Psoas muscle (tissue), 8 donors: Measurements from ENCODE around the gene GAS6. TPM values are rescaled to one million over a fixed set of nuclear protein-coding genes. Genes with fewer than 3 reads are reported as not detected.

Source experiments
- ATAC-seq, 4 donors: fragments of 200-7000 bp; cut with Tn5 transposase; one replicate each; pipeline ENCODE4 v1.9.1; 2020; ENCODE audit warnings: moderate library complexity in 3 of 4, mild to moderate bottlenecking in 2 of 4
- DNase-seq, 2 donors: peaks; one replicate each; pipeline ENCODE4 v3.0.0-alpha.2; 2020
- H3K27ac ChIP-seq: fragments of 200-600 bp; one replicate; pipeline ENCODE4 v1.8.0; 2022
- H3K27me3 ChIP-seq, 3 donors: fragments of 200-600 bp in 1 of 3; one replicate each; pipeline versions ENCODE4 v1.6.1 to v1.8.0; 2013 to 2022; ENCODE audit warnings: low read length in 2 of 3, mild to moderate bottlenecking in 2 of 3, moderate library complexity in 1 of 3; ENCODE audit not compliant: insufficient read depth in 3 of 3
- H3K36me3 ChIP-seq, 2 donors: fragments of 200-600 bp in 1 of 2; one replicate each; pipeline versions ENCODE4 v1.6.1 to v1.8.0; 2013 to 2022; ENCODE audit warnings: low read depth in 1 of 2, mild to moderate bottlenecking in 1 of 2, moderate library complexity in 1 of 2; ENCODE audit not compliant: insufficient read depth in 1 of 2
- H3K4me1 ChIP-seq: fragments of 200-600 bp; one replicate; pipeline ENCODE4 v1.8.0; 2022
- H3K4me3 ChIP-seq: fragments of 200-600 bp; one replicate; pipeline ENCODE4 v1.8.0; 2022; ENCODE audit warnings: mild to moderate bottlenecking
- H3K9me3 ChIP-seq: fragments of 200-600 bp; one replicate; pipeline ENCODE4 v1.8.0; 2022
- WGBS, 3 donors: extraction: QIAGEN DNeasy Blood & Tissue Kit; methylation state at CpG; one replicate each; pipeline versions ENCODE4 v1.1.6 to v1.1.7; 2013; 5-methylcytosine and 5-hydroxymethylcytosine counted together
- intact Hi-C, 2 donors: fragments of 100-400 bp; cut with DNase I; formaldehyde crosslinking; loops; one replicate each; pipeline versions ENCODE4 v1.11.0 to v1.14.2; 2022
- polyA plus RNA-seq, 3 donors: library from polyadenylated mRNA; stranded (reverse); fragments of 200-250 nt; gene quantifications; one replicate each; pipeline ENCODE4 v1.2.3, GENCODE V29; 2013
- total RNA-seq, 4 donors: library from RNA; stranded (reverse); fragmentation: NEBNext Ultra II Directional in 2 of 4; extraction: Animal tissue kit (Norgen Biotek cat#: 25700) in 2 of 4; gene quantifications; one replicate each; pipeline versions ENCODE4 v1.2.1 to v1.2.4, GENCODE V29; 2021 to 2023
- TF ChIP-seq, protein P1 (sequence below): fragments of 200-600 bp; IDR thresholded peaks from one replicate; pipeline ENCODE4 v1.8.0; 2022; ENCODE audit warnings: antibody characterized with exemption
- donor health status: healthy with polysubstance abuse.
- donor health status: DM: no; HTN: no; CAD: no; lungs with moderate emphysema.
- donor health status: Bipolar disorder and iron deficiency.
- donor health status: healthy.
- donor health status: DM: yes; HTN: yes; CAD: no.
- donor health status: DM: no; HTN: no; CAD: no.
- donor health status: DM: no; HTN: no; CAD: no.
- donor health status: DM: yes; HTN: yes; CAD: no.

The GAS6 gene
- total and polyA plus RNA-seq, 7 donors, result 51.6 to 103 (median 65.8) TPM

DNA sequence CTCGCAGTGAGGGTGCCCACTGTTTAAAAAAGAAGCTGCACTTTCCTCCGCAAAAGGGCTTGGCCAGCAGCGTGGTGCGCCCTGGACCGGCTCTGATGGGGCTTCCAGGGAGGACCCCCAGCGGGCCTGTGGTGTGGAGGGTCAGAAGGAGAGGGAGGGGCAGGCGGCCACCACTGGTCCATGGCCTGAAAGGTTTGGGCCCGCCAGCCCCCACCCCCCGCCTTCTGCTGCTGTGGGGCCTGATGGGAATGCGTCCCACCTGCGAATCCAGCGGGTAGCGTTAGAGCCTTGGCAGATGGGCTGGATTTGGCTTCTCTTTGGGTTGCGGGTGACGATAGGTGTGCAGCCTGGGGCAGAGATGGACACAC, 70.2 kb downstream of the GAS6 start:
- TF ChIP-seq, protein P1, sequence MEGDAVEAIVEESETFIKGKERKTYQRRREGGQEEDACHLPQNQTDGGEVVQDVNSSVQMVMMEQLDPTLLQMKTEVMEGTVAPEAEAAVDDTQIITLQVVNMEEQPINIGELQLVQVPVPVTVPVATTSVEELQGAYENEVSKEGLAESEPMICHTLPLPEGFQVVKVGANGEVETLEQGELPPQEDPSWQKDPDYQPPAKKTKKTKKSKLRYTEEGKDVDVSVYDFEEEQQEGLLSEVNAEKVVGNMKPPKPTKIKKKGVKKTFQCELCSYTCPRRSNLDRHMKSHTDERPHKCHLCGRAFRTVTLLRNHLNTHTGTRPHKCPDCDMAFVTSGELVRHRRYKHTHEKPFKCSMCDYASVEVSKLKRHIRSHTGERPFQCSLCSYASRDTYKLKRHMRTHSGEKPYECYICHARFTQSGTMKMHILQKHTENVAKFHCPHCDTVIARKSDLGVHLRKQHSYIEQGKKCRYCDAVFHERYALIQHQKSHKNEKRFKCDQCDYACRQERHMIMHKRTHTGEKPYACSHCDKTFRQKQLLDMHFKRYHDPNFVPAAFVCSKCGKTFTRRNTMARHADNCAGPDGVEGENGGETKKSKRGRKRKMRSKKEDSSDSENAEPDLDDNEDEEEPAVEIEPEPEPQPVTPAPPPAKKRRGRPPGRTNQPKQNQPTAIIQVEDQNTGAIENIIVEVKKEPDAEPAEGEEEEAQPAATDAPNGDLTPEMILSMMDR, result no peak
- intact Hi-C loops, result no loop called here
- no peak overlapping the region for H3K4me3 ChIP-seq
- H3K4me1 ChIP-seq, result no peaks in the 10 kb centered on the region
- H3K36me3 ChIP-seq, result no peaks in the 10 kb centered on the region
- DNase-seq (peak in 1 of 2 donors; percentile 42), ATAC-seq (no peak)
- 90 to 94% (median 91%) methylated on average over 15 of the region's 15 CpGs for WGBS, 3 donors
- no peak overlapping the region for H3K27ac ChIP-seq
- peaks cover 0 to 25% (median 4%) of the 10 kb centered on the region in 3 donors for H3K27me3 ChIP-seq
- no peaks in the 10 kb centered on the region for H3K9me3 ChIP-seq

DNA sequence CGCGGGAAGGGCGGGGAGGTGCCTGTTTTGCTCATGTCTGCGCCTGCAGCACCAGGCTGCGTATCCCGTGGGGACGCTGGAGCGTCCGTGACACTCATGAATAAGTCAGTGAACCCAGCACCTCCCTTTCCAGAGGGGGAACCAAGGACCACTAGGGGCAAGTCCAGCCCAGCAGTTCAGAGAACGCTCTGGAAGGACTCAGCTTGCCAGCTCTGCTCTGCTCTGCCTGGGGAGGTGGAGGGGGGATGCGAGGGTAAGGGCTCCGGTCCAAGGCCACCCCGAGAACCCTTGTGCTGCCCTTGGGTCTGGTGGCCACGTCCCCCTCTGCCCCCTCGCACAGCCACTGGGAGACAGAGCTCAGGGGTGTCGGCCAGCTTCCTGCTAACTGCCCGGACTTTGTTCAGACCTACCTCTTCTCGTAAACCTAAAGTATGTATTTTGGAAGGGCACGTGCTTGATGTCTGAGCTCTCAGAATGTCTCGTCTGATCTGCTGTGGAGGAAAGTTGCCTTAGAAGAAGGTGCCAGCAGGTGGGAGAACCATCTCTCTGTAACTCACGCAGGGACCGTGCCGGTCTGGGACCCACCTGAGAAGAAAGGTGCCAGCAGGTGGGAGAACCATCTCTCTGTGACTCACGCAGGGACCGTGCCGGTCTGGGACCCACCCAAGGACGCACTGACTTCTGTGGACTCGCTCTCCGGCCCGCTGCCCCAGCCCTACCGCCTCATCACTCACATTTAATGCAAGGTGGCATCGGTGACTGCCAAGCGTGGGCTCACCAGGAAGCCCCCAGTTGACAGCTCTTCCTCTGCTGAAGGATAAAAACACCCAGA, 70.8 kb downstream of the GAS6 start:
- no peaks in the 10 kb centered on the region for H3K36me3 ChIP-seq
- TF ChIP-seq, protein P1, result no peak
- H3K27ac ChIP-seq, result no peak overlapping the region
- 69 to 76% (median 75%) methylated on average over 33 of the region's 33 CpGs for WGBS, 3 donors
- intact Hi-C loops, result no loop called here
- ATAC-seq (no peak), DNase-seq (peak in 1 of 2 donors; percentile 32)
- peaks cover 0 to 22% (median 4%) of the 10 kb centered on the region in 3 donors for H3K27me3 ChIP-seq
- no peaks in the 10 kb centered on the region for H3K9me3 ChIP-seq
- no peaks in the 10 kb centered on the region for H3K4me1 ChIP-seq
- H3K4me3 ChIP-seq, result no peak overlapping the region

DNA sequence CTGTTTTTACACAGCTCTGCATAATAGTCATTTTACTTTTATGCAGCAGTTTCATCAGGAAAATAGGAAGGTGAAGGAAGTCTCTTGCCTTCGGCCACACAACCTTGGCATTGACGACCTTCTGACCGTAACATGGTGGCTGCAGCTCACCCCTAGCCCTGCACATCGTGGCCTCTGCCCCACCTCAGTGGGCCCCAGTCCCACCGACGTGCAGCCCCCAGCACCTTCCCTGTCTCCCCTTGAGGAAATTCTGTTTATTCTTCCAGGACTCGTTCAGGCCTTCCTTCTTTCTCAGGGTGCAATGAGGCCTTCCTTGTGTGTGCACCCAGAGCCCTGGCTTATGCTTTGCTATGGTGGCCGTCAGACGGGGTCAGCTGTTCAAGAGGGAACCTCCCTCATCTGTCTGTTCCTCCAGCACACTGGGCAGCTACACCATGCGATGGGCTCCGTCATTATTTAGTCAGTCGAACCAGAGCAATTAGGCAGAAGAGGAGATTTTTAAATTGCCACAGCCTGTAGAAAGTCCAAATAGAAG, 71.6 kb downstream of the GAS6 start:
- WGBS, 3 donors, result 61 to 71% (median 65%) methylated on average over 12 of the region's 12 CpGs
- DNase-seq (peak in 1 of 2 donors; percentile 31), ATAC-seq (no peak)
- Histone ChIP-seq H3K9me3 (no peaks in the 10 kb centered on the region), H3K27ac (no peak overlapping the region), H3K4me1 (no peaks in the 10 kb centered on the region), H3K4me3 (no peak overlapping the region), H3K27me3 (peaks cover 0 to 24% (median 4%) of the 10 kb centered on the region in 3 donors), H3K36me3 (no peaks in the 10 kb centered on the region)
- TF ChIP-seq, protein P1, result no peak
- intact Hi-C loops, result no loop called here

DNA sequence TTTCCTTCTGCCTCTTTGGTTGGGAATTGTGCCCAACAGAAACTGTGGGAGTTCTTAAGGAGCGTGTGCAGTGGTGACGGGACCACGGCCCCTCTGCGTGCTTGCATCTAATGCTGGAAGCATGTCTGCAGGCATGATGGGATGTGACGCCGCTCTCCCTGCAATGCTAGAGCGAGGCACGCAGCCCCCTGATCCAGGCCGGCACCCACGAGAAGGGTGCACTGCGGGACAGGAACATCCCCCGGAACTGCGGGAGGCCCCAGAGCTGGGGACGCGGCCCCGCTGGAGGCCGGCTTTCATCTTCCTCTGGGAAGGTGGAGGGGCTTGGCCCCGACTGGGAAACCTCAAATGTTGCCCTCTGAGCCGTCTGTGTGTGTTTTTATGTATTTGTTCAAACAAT, 72.1 kb downstream of the GAS6 start:
- Histone ChIP-seq H3K4me1 (no peaks in the 10 kb centered on the region), H3K27ac (no peak overlapping the region), H3K27me3 (peaks cover 0 to 27% (median 3%) of the 10 kb centered on the region in 3 donors), H3K36me3 (no peaks in the 10 kb centered on the region), H3K4me3 (no peak overlapping the region), H3K9me3 (no peaks in the 10 kb centered on the region)
- ATAC-seq (no peak), DNase-seq (peak in 1 of 2 donors; percentile 29)
- TF ChIP-seq, protein P1, result no peak
- WGBS, 3 donors, result 69 to 79% (median 74%) methylated on average over 17 to 19 of the region's 19 CpGs
- intact Hi-C loops, result no loop called here
